ENCODE data around the gene CLMN. TPM values are rescaled to one million over a fixed set of nuclear protein-coding genes. Genes with fewer than 3 reads are reported as not detected.
A peak's percentile ranks its signal among the peaks of the same experiment; 100 is the strongest.

The CLMN gene
- total and polyA plus RNA-seq, 2 of the 13 experiments (the other 11 are each of a cell fraction or from before 2014, with no cell fraction given) = 15.1 to 16.7 TPM

DNA sequence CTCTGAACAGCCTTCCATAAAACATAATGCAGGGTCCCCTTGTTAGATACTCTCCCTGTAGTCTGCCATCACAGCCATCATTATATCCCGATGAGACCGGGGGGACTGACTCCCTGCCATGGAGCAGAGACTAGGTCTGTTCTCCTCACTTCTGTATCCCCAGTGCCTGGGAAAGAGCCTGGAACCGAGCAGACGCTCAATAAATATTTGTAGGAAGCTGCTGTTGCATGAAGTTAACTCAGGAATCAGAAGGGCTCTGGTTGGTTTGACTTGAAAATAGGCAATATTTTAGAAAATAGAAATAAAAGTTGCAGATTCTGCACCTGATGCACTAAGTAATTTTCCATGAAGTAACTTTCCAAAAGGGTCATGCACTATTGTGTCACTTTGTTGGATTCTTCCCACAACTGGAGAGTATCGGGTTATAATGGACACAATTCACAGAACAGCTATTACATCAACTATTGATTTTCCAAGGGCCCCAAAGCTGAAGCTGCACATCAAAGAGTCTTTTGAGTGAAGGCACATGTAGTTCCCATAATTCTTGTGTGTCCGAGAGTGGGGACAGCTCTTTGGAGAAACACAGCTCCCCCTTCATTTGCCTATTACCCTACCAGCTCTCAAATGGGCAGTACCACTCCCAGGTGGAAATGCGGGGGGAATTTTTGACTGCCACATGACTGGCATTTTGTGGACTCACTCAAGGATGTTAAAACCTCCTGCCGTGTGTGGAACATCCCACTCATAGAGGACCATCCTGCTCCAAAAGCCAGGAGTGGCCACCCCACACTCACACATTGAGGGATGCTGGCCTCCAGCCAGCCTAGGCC is 18.8 kb downstream of the CLMN start (continued):
- TF ChIP-seq, protein P1, sequence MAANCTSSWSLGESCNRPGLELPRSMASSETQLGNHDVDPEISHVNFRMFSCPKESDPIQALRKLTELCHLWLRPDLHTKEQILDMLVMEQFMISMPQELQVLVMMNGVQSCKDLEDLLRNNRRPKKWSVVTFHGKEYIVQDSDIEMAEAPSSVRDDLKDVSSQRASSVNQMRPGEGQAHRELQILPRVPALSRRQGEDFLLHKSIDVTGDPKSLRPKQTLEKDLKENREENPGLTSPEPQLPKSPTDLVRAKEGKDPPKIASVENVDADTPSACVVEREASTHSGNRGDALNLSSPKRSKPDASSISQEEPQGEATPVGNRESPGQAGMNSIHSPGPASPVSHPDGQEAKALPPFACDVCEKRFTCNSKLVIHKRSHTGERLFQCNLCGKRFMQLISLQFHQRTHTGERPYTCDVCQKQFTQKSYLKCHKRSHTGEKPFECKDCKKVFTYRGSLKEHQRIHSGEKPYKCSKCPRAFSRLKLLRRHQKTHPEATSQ (CRISPR knock-in tag; IDR thresholded peaks at IDR 0.05; ENCODE audit: borderline replicate concordance) = peak; percentile 54; the same call in 1 of the 2 replicates
- TF ChIP-seq ZFP1 (CRISPR knock-in tag; IDR thresholded peaks at IDR 0.05) = 0 out of 2 replicates have a peak, but pooled peaks have one; percentile 44
- TF ChIP-seq KDM5B (CRISPR knock-in tag; IDR thresholded peaks at IDR 0.05; ENCODE audit: borderline replicate concordance) = 0 out of 2 replicates have a peak, but pooled peaks have one; percentile 15
- TF ChIP-seq ZSCAN9 (CRISPR knock-in tag; IDR thresholded peaks at IDR 0.05; ENCODE audit: borderline replicate concordance) = no peak
- no peak for TF ChIP-seq ZMYM2 (CRISPR knock-in tag; IDR thresholded peaks at IDR 0.05)
- TF ChIP-seq HOXA3 (CRISPR knock-in tag; IDR thresholded peaks at IDR 0.05) = peak; percentile 32; the same call in 1 of the 2 replicates
- peak; percentile 98 for TF ChIP-seq ONECUT2 (CRISPR knock-in tag; IDR thresholded peaks at IDR 0.05)
- TF ChIP-seq, protein P2, sequence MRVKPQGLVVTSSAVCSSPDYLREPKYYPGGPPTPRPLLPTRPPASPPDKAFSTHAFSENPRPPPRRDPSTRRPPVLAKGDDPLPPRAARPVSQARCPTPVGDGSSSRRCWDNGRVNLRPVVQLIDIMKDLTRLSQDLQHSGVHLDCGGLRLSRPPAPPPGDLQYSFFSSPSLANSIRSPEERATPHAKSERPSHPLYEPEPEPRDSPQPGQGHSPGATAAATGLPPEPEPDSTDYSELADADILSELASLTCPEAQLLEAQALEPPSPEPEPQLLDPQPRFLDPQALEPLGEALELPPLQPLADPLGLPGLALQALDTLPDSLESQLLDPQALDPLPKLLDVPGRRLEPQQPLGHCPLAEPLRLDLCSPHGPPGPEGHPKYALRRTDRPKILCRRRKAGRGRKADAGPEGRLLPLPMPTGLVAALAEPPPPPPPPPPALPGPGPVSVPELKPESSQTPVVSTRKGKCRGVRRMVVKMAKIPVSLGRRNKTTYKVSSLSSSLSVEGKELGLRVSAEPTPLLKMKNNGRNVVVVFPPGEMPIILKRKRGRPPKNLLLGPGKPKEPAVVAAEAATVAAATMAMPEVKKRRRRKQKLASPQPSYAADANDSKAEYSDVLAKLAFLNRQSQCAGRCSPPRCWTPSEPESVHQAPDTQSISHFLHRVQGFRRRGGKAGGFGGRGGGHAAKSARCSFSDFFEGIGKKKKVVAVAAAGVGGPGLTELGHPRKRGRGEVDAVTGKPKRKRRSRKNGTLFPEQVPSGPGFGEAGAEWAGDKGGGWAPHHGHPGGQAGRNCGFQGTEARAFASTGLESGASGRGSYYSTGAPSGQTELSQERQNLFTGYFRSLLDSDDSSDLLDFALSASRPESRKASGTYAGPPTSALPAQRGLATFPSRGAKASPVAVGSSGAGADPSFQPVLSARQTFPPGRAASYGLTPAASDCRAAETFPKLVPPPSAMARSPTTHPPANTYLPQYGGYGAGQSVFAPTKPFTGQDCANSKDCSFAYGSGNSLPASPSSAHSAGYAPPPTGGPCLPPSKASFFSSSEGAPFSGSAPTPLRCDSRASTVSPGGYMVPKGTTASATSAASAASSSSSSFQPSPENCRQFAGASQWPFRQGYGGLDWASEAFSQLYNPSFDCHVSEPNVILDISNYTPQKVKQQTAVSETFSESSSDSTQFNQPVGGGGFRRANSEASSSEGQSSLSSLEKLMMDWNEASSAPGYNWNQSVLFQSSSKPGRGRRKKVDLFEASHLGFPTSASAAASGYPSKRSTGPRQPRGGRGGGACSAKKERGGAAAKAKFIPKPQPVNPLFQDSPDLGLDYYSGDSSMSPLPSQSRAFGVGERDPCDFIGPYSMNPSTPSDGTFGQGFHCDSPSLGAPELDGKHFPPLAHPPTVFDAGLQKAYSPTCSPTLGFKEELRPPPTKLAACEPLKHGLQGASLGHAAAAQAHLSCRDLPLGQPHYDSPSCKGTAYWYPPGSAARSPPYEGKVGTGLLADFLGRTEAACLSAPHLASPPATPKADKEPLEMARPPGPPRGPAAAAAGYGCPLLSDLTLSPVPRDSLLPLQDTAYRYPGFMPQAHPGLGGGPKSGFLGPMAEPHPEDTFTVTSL (CRISPR knock-in tag; IDR thresholded peaks at IDR 0.05; ENCODE audit: borderline replicate concordance) = no peak
- TF ChIP-seq BORCS8-MEF2B (CRISPR knock-in tag; IDR thresholded peaks at IDR 0.05) = no peak
- TF ChIP-seq ZNF264 (CRISPR knock-in tag; IDR thresholded peaks at IDR 0.05) = 0 out of 2 replicates have a peak, but pooled peaks have one; percentile 35
- no peak for TF ChIP-seq SMARCE1 (IDR thresholded peaks at IDR 0.05; ENCODE audit: borderline replicate concordance)
- TF ChIP-seq ZNF44 (CRISPR knock-in tag; IDR thresholded peaks at IDR 0.05) = no peak
- TF ChIP-seq, protein P3, sequence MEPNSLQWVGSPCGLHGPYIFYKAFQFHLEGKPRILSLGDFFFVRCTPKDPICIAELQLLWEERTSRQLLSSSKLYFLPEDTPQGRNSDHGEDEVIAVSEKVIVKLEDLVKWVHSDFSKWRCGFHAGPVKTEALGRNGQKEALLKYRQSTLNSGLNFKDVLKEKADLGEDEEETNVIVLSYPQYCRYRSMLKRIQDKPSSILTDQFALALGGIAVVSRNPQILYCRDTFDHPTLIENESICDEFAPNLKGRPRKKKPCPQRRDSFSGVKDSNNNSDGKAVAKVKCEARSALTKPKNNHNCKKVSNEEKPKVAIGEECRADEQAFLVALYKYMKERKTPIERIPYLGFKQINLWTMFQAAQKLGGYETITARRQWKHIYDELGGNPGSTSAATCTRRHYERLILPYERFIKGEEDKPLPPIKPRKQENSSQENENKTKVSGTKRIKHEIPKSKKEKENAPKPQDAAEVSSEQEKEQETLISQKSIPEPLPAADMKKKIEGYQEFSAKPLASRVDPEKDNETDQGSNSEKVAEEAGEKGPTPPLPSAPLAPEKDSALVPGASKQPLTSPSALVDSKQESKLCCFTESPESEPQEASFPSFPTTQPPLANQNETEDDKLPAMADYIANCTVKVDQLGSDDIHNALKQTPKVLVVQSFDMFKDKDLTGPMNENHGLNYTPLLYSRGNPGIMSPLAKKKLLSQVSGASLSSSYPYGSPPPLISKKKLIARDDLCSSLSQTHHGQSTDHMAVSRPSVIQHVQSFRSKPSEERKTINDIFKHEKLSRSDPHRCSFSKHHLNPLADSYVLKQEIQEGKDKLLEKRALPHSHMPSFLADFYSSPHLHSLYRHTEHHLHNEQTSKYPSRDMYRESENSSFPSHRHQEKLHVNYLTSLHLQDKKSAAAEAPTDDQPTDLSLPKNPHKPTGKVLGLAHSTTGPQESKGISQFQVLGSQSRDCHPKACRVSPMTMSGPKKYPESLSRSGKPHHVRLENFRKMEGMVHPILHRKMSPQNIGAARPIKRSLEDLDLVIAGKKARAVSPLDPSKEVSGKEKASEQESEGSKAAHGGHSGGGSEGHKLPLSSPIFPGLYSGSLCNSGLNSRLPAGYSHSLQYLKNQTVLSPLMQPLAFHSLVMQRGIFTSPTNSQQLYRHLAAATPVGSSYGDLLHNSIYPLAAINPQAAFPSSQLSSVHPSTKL (CRISPR knock-in tag; IDR thresholded peaks at IDR 0.05) = peak; percentile 87
- no peak for TF ChIP-seq SIN3B (IDR thresholded peaks at IDR 0.05; ENCODE audit: low read length)

Measured in HepG2 (cell line).